Stimulated activated CD8-positive, alpha-beta memory T cell treated with anti-CD3 and anti-CD28 coated beads, Interleukin-12 subunit alpha, Interleukin-12 subunit beta, amount 100 ng/mL, for 24 hours (primary cell): ENCODE results near the gene KCNK5.
A peak's percentile ranks its signal among the peaks of the same experiment; 100 is the strongest.

ENCODE experiments used
- DNase-seq: peaks from one replicate; pipeline ENCODE4 v3.0.0-alpha.2; 2020; ENCODE audit errors: extremely low read depth

The KCNK5 gene

GRCh38 chr6:39228992-39229767 is at the start of gene KCNK5:
TSS of gene KCNK5 (minus strand) at chr6:39229475. CDS start at chr6:39229111, 364 bp downstream.
- DNase-seq: peak; percentile 65

GRCh38 chr6:39276379-39276995 is 47.2 kb upstream of the KCNK5 start:
- DNase-seq: no peak

GRCh38 chr6:39274903-39275302 is 45.6 kb upstream of the KCNK5 start:
- DNase-seq: no peak

GRCh38 chr6:39274471-39274870 is 45.2 kb upstream of the KCNK5 start:
- DNase-seq: no peak

GRCh38 chr6:39273406-39273821 is 44.1 kb upstream of the KCNK5 start:
- no peak for DNase-seq

GRCh38 chr6:39269961-39270360 is 40.7 kb upstream of the KCNK5 start:
- DNase-seq: no peak

- no peak for DNase-seq
Observed at GRCh38 chr6:39268721-39269120, 39.4 kb upstream of the KCNK5 start.

GRCh38 chr6:39268171-39268570 is 38.9 kb upstream of the KCNK5 start:
- no peak for DNase-seq

GRCh38 chr6:39266782-39267355 is 37.6 kb upstream of the KCNK5 start:
- no peak for DNase-seq

- DNase-seq: no peak
Observed at GRCh38 chr6:39266375-39266774, 37.1 kb upstream of the KCNK5 start.

GRCh38 chr6:39263303-39264037 is 34.2 kb upstream of the KCNK5 start:
- no peak for DNase-seq

GRCh38 chr6:39261751-39262150 is 32.5 kb upstream of the KCNK5 start:
- no peak for DNase-seq

GRCh38 chr6:39260953-39261352 is 31.7 kb upstream of the KCNK5 start:
- DNase-seq: no peak

- no peak for DNase-seq
Observed at GRCh38 chr6:39260456-39260855, 31.2 kb upstream of the KCNK5 start.

- no peak for DNase-seq
Observed at GRCh38 chr6:39256294-39256940, 27.1 kb upstream of the KCNK5 start.

GRCh38 chr6:39254999-39255535 is 25.8 kb upstream of the KCNK5 start:
- no peak for DNase-seq

- no peak for DNase-seq
Observed at GRCh38 chr6:39251406-39251805, 22.1 kb upstream of the KCNK5 start.

GRCh38 chr6:39250507-39250906 is 21.2 kb upstream of the KCNK5 start:
- DNase-seq: no peak

GRCh38 chr6:39249278-39249677 is 20.0 kb upstream of the KCNK5 start:
- no peak for DNase-seq

- DNase-seq: no peak
Observed at GRCh38 chr6:39247667-39248194, 18.5 kb upstream of the KCNK5 start.

- DNase-seq: no peak
Observed at GRCh38 chr6:39243809-39244208, 14.5 kb upstream of the KCNK5 start.
